SK-N-SH treated with all-trans-retinoic acid at 6 μM for 48 hours (cell line): ENCODE measurements around the gene IRX6.

ENCODE experiments used
- OSR1 ChIP-seq: fragments of 250-450 bp; sonication (Bioruptor Pico); IDR thresholded peaks from 2 replicates; pipeline ENCODE4 v1.8.0; 2022; ENCODE audit warnings: moderate library complexity, mild to moderate bottlenecking, inconsistent platforms
- RARB ChIP-seq: fragments of 250-450 bp; sonication (Bioruptor Pico); IDR thresholded peaks from 2 replicates; pipeline ENCODE4 v1.8.0; 2021; ENCODE audit warnings: mild to moderate bottlenecking, moderate library complexity
- SNAI2 ChIP-seq: fragments of 250-450 bp; sonication (Bioruptor Pico); IDR thresholded peaks from 2 replicates; pipeline ENCODE4 v1.5.0; 2020; ENCODE audit warnings: mild to moderate bottlenecking, moderate library complexity
- TCF4 ChIP-seq: fragments of 250-450 bp; sonication (Bioruptor Pico); IDR thresholded peaks from 2 replicates; pipeline ENCODE4 v1.8.0; 2021; ENCODE audit warnings: mild to moderate bottlenecking, moderate library complexity, borderline replicate concordance
- TOX ChIP-seq: fragments of 250-450 bp; sonication (Bioruptor Pico); IDR thresholded peaks from 2 replicates; pipeline ENCODE4 v1.8.0; 2021; ENCODE audit warnings: mild to moderate bottlenecking, moderate library complexity, borderline replicate concordance
- ZFP3 ChIP-seq: fragments of 250-450 bp; sonication (Bioruptor Pico); IDR thresholded peaks from 2 replicates; pipeline ENCODE4 v1.5.0; 2020; ENCODE audit warnings: mild to moderate bottlenecking, moderate library complexity
- ZFP30 ChIP-seq: fragments of 450-650 bp; formaldehyde crosslinking; IDR thresholded peaks from 2 replicates; pipeline ENCODE4 v1.5.0; 2022; ENCODE audit warnings: mild to moderate bottlenecking, moderate library complexity
- ZNF565 ChIP-seq: fragments of 450-650 bp; formaldehyde crosslinking; conservative IDR thresholded peaks from 2 replicates; pipeline ENCODE4 v1.5.0; 2020; ENCODE audit warnings: low read depth, mild to moderate bottlenecking, moderate library complexity
- ZNF8 ChIP-seq: fragments of 450-650 bp; formaldehyde crosslinking; IDR thresholded peaks from 2 replicates; pipeline ENCODE4 v1.5.0; 2020; ENCODE audit warnings: mild to moderate bottlenecking, moderate library complexity
- TF ChIP-seq, protein P1 (sequence below): fragments of 250-450 bp; sonication (Bioruptor Pico); IDR thresholded peaks from 2 replicates; pipeline ENCODE4 v1.8.0; 2020; ENCODE audit warnings: mild to moderate bottlenecking, moderate library complexity, borderline replicate concordance
- TF ChIP-seq, protein P2 (sequence below): fragments of 250-450 bp; sonication (Bioruptor Pico); IDR thresholded peaks from 2 replicates; pipeline ENCODE4 v1.5.1; 2021; ENCODE audit warnings: mild to moderate bottlenecking, moderate library complexity

DNA sequence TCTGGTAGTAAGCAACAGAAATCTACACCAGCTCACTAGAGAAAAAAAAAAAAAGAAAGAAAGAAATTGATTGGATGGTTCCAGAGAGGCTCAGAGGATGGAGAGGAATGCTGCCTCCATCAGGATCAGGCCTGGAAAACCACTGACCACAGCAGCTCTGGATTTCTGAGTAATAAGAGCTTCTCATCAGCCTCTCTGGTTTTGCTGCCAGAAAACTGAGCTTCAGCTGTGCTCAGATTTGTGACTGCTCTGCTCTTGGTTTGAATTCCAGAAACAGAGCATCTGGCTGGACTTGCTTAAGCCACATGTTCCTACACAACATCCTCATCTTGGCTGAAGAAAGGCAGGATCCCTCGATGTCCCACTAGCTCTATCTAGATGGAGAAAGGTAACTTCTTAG is 25.9 kb downstream of the IRX6 start:
- no peak for TF ChIP-seq SNAI2 (CRISPR knock-in tag)
- TF ChIP-seq, protein P1, sequence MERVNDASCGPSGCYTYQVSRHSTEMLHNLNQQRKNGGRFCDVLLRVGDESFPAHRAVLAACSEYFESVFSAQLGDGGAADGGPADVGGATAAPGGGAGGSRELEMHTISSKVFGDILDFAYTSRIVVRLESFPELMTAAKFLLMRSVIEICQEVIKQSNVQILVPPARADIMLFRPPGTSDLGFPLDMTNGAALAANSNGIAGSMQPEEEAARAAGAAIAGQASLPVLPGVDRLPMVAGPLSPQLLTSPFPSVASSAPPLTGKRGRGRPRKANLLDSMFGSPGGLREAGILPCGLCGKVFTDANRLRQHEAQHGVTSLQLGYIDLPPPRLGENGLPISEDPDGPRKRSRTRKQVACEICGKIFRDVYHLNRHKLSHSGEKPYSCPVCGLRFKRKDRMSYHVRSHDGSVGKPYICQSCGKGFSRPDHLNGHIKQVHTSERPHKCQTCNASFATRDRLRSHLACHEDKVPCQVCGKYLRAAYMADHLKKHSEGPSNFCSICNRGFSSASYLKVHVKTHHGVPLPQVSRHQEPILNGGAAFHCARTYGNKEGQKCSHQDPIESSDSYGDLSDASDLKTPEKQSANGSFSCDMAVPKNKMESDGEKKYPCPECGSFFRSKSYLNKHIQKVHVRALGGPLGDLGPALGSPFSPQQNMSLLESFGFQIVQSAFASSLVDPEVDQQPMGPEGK (CRISPR knock-in tag), result no peak
- no peak for TF ChIP-seq ZFP3 (CRISPR knock-in tag)
- TF ChIP-seq ZNF8 (CRISPR knock-in tag), result no peak
- no peak for TF ChIP-seq RARB (CRISPR knock-in tag)
- no peak for TF ChIP-seq TOX (CRISPR knock-in tag)
- no peak for TF ChIP-seq ZNF565 (CRISPR knock-in tag)
- no peak for TF ChIP-seq OSR1 (CRISPR knock-in tag)
- TF ChIP-seq, protein P2, sequence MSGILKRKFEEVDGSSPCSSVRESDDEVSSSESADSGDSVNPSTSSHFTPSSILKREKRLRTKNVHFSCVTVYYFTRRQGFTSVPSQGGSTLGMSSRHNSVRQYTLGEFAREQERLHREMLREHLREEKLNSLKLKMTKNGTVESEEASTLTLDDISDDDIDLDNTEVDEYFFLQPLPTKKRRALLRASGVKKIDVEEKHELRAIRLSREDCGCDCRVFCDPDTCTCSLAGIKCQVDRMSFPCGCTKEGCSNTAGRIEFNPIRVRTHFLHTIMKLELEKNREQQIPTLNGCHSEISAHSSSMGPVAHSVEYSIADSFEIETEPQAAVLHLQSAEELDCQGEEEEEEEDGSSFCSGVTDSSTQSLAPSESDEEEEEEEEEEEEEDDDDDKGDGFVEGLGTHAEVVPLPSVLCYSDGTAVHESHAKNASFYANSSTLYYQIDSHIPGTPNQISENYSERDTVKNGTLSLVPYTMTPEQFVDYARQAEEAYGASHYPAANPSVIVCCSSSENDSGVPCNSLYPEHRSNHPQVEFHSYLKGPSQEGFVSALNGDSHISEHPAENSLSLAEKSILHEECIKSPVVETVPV (CRISPR knock-in tag), result no peak
- TF ChIP-seq TCF4, result no peak
- TF ChIP-seq ZFP30, result no peak
